ENCODE measurements around the gene HMSD. TPM values are rescaled to one million over a fixed set of nuclear protein-coding genes. Genes with fewer than 3 reads are reported as not detected.

The HMSD gene
- total and polyA plus RNA-seq, 2 donors (not counting 3 experiments of a cell fraction or from before 2014, with no cell fraction given): 0.08 TPM; not detected in 1

- ChIA-PET POLR2A (no interaction called here), CTCF (interaction anchor here (0.8 to 3.6 kb wide), 14 partner anchors 9 to 484 kb away, joined by 3 to 33 read pairs (median 6); partner anchors contain the start of gene SERPINB8)
- Histone ChIP-seq H3K27me3 (ENCODE audit: control insufficient read depth in 2 of 2, insufficient read depth in 2 of 2, low read length in 2 of 2) (no peaks in the 10 kb centered on the region), H3K4me2 (ENCODE audit: insufficient read depth, low read length) (no peak overlapping the region), H3K4me3 (replicated peaks in 1 of 3; ENCODE audit: insufficient read depth in 1 of 3, low read depth in 1 of 3, low read length in 3 of 3) (no peak overlapping the region), H3K27ac (ENCODE audit: insufficient read depth, low read depth, low read length) (no peak overlapping the region), H3K9ac (replicated peaks; ENCODE audit: extremely low read depth, insufficient read depth, low read length) (no peak overlapping the region), H3K79me2 (ENCODE audit: control insufficient read depth, insufficient read depth, low read length) (no peaks in the 10 kb centered on the region), H3K9me3 (replicated peaks; ENCODE audit: control insufficient read depth, insufficient read depth, low read length) (peaks cover 3% of the 10 kb centered on the region), H2AFZ (ENCODE audit: low read depth, low read length) (no peak overlapping the region), H3K36me3 (ENCODE audit: control insufficient read depth in 2 of 2, extremely low read depth in 1 of 2, insufficient read depth in 2 of 2, low read length in 2 of 2) (no peaks in the 10 kb centered on the region), H4K20me1 (replicated peaks; ENCODE audit: control insufficient read depth, extremely low read depth, insufficient read depth, low read length) (no peaks in the 10 kb centered on the region), H3K4me1 (ENCODE audit: control insufficient read depth, extremely low read depth, insufficient read depth, low read length) (no peaks in the 10 kb centered on the region), H3K9me1 (replicated peaks; ENCODE audit: control insufficient read depth, extremely low read depth, insufficient read depth, low read length) (no peaks in the 10 kb centered on the region)
- intact Hi-C loops (cut with micrococcal nuclease) (loop anchor here (1.0 to 5.0 kb wide), 5 partner anchors 24 to 478 kb away; partner anchors contain the start of genes HMSD and SERPINB8), dilution Hi-C loops (cut with MboI; ENCODE audit: extremely low pct_ligation_motif_present, low sequenced_read_pairs) (no loop called here)
- BruUV-seq (replicated peaks): no TSS peak
- TF ChIP-seq POLR2A (IDR thresholded peaks at IDR 0.05; ENCODE audit: low read depth, low read length): no peak
- TF ChIP-seq MYC (IDR thresholded peaks at IDR 0.05; ENCODE audit: low read depth, low read length): no peak
- peak; percentile 83 to 90 for TF ChIP-seq CTCF (IDR thresholded peaks at IDR 0.05; ENCODE audit: extremely low read depth in 1 of 2, insufficient read depth in 1 of 2, low read depth in 1 of 2, low read length in 2 of 2)
- TF ChIP-seq GATA2 (IDR thresholded peaks at IDR 0.05; ENCODE audit: insufficient read depth, insufficient read length, low read depth, low read length): no peak
- FAIRE-seq (peak; percentile 71), DNase-seq (ENCODE audit: low read depth, low spot score) (peak; percentile 51)
Measured at GRCh38 chr18:63994783-63995399, 45.8 kb downstream of the HMSD start.

GRCh38 chr18:63997041-63997440, 47.9 kb downstream of the HMSD start:
- H3K4me1 ChIP-seq (ENCODE audit: control insufficient read depth, extremely low read depth, insufficient read depth, low read length): no peaks in the 10 kb centered on the region
- H3K9me1 ChIP-seq (replicated peaks; ENCODE audit: control insufficient read depth, extremely low read depth, insufficient read depth, low read length): no peaks in the 10 kb centered on the region
- H3K27me3 ChIP-seq (ENCODE audit: control insufficient read depth in 2 of 2, insufficient read depth in 2 of 2, low read length in 2 of 2): peaks cover 0 to 3% of the 10 kb centered on the region in 2 experiments
- H3K4me3 ChIP-seq (replicated peaks in 1 of 3; ENCODE audit: insufficient read depth in 1 of 3, low read depth in 1 of 3, low read length in 3 of 3): no peak overlapping the region
- dilution Hi-C loops (cut with MboI; ENCODE audit: extremely low pct_ligation_motif_present, low sequenced_read_pairs) (no loop called here), intact Hi-C loops (cut with micrococcal nuclease) (no loop called here)
- H2AFZ ChIP-seq (ENCODE audit: low read depth, low read length): no peak overlapping the region
- ChIA-PET CTCF (interaction anchor here (0.7 to 1.2 kb wide), 3 partner anchors 12 to 61 kb away, joined by 3 to 4 read pairs (median 3); no protein-coding TSS in a partner anchor), POLR2A (no interaction called here)
- no peak overlapping the region for H3K9ac ChIP-seq (replicated peaks; ENCODE audit: extremely low read depth, insufficient read depth, low read length)
- H3K9me3 ChIP-seq (replicated peaks; ENCODE audit: control insufficient read depth, insufficient read depth, low read length): peaks cover 3% of the 10 kb centered on the region
- FAIRE-seq (no peak), DNase-seq (ENCODE audit: low read depth, low spot score) (no peak)
- H3K4me2 ChIP-seq (ENCODE audit: insufficient read depth, low read length): no peak overlapping the region
- BruUV-seq (replicated peaks): no TSS peak
- no peak overlapping the region for H3K27ac ChIP-seq (ENCODE audit: insufficient read depth, low read depth, low read length)
- no peak for TF ChIP-seq FOS (IDR thresholded peaks at IDR 0.05; ENCODE audit: borderline replicate concordance, insufficient read depth, low read length)
- no peak for TF ChIP-seq POLR2A (IDR thresholded peaks at IDR 0.05; ENCODE audit: low read depth, low read length)
- no peak for TF ChIP-seq MAX (IDR thresholded peaks at IDR 0.05; ENCODE audit: insufficient read depth, insufficient read length)
- no peak for TF ChIP-seq JUN (IDR thresholded peaks at IDR 0.05; ENCODE audit: borderline replicate concordance, insufficient read depth, insufficient read length, low read depth)
- no peak for TF ChIP-seq MYC (IDR thresholded peaks at IDR 0.05; ENCODE audit: low read depth, low read length)
- no peak for TF ChIP-seq POLR2AphosphoS5 (IDR thresholded peaks at IDR 0.05; ENCODE audit: insufficient read depth, low read depth, low read length)
- no peak for TF ChIP-seq EZH2 (IDR thresholded peaks at IDR 0.05; ENCODE audit: borderline replicate concordance, low read depth, low read length, severe bottlenecking)
- no peak for TF ChIP-seq CTCF (IDR thresholded peaks at IDR 0.05; ENCODE audit: extremely low read depth in 1 of 2, insufficient read depth in 1 of 2, low read depth in 1 of 2, low read length in 2 of 2)
- TF ChIP-seq GATA2 (IDR thresholded peaks at IDR 0.05; ENCODE audit: insufficient read depth, insufficient read length, low read depth, low read length): no peak
- H3K36me3 ChIP-seq (ENCODE audit: control insufficient read depth in 2 of 2, extremely low read depth in 1 of 2, insufficient read depth in 2 of 2, low read length in 2 of 2): no peaks in the 10 kb centered on the region
- H3K79me2 ChIP-seq (ENCODE audit: control insufficient read depth, insufficient read depth, low read length): no peaks in the 10 kb centered on the region
- H4K20me1 ChIP-seq (replicated peaks; ENCODE audit: control insufficient read depth, extremely low read depth, insufficient read depth, low read length): no peaks in the 10 kb centered on the region
